SK-N-SH (cell line): ENCODE measurements around the gene AP2S1. TPM values are rescaled to one million over a fixed set of nuclear protein-coding genes. Genes with fewer than 3 reads are reported as not detected.

ENCODE experiments used
- CTCF ChIA-PET: fragments of 300-600, 350-600 bp; formaldehyde crosslinking; extraction: SDS; loops from one replicate; lab custom pipeline; 2021; lab: Yijun Ruan, JAX
- POLR2A ChIA-PET: fragments of 350-600 bp; sonication (Branson Sonifier 250); formaldehyde crosslinking; extraction: SDS; loops from one replicate; lab custom pipeline; 2020; ENCODE audit warnings: antibody characterized with exemption, inconsistent platforms; lab: Yijun Ruan, JAX
- DNase-seq: peaks from one replicate; pipeline ENCODE4 v3.0.0; 2012
- H2AFZ ChIP-seq: fragments of 200-600 bp; sonication (generic); 2 replicates; pipeline ENCODE4 v1.8.1; 2016; ENCODE audit warnings: antibody characterized with exemption, mild to moderate bottlenecking, low read depth
- H3F3A ChIP-seq: fragments of 200-600 bp; sonication (generic); replicated peaks from 2 replicates; pipeline ENCODE3; 2016; ENCODE audit warnings: antibody characterized with exemption, mild to moderate bottlenecking; ENCODE audit not compliant: insufficient read depth
- H3K27ac ChIP-seq, 2 experiments: fragments of 200-500 bp in 1 of 2; fragments of 200-600 bp in 1 of 2; sonication (Bioruptor generic) in 1 of 2; sonication (generic), shearing (Covaris generic) in 1 of 2; 2 replicates each; pipeline versions ENCODE4 v1.5.1 to v1.6.1; 2014 to 2016; ENCODE audit warnings: low read depth in 2 of 2, inconsistent platforms in 1 of 2, low read length in 1 of 2, mild to moderate bottlenecking in 1 of 2, mixed read lengths in 1 of 2
- H3K27me3 ChIP-seq: fragments of 200-600 bp; sonication (generic), shearing (Covaris generic); 2 replicates; pipeline ENCODE4 v1.6.1; 2016; ENCODE audit warnings: mixed run types; ENCODE audit not compliant: insufficient read depth
- H3K36me3 ChIP-seq, 2 experiments: fragments of 200-500 bp in 1 of 2; fragments of 200-600 bp in 1 of 2; sonication (Bioruptor generic) in 1 of 2; sonication (generic) in 1 of 2; replicated peaks in 1 of 2; 2 replicates each; pipeline versions ENCODE3 to v1.5.1; 2014 to 2016; ENCODE audit warnings: low read length in 1 of 2, mild to moderate bottlenecking in 1 of 2; ENCODE audit not compliant: insufficient read depth in 2 of 2, control insufficient read depth in 1 of 2
- H3K4me1 ChIP-seq, 2 experiments: fragments of 200-500 bp in 1 of 2; fragments of 200-600 bp in 1 of 2; sonication (Bioruptor generic) in 1 of 2; sonication (generic), shearing (Covaris generic) in 1 of 2; 2 replicates each; pipeline versions ENCODE4 v1.5.1 to v1.6.1; 2014 to 2016; ENCODE audit warnings: low read depth in 1 of 2, low read length in 1 of 2, mixed run types in 1 of 2; ENCODE audit not compliant: insufficient read depth in 2 of 2, control insufficient read depth in 1 of 2
- H3K4me2 ChIP-seq: fragments of 200-600 bp; sonication (generic), shearing (Covaris generic); 2 replicates; pipeline ENCODE4 v1.6.1; 2017; ENCODE audit warnings: mixed run types
- H3K4me3 ChIP-seq, 2 experiments: fragments of 200-500 bp in 1 of 2; fragments of 200-600 bp in 1 of 2; sonication (Bioruptor generic) in 1 of 2; sonication (generic), shearing (Covaris generic) in 1 of 2; 2 replicates each; pipeline versions ENCODE4 v1.5.1 to v1.8.1; 2014 to 2016; ENCODE audit warnings: low read depth in 2 of 2, inconsistent platforms in 1 of 2, low read length in 1 of 2, mild to moderate bottlenecking in 1 of 2, mixed read lengths in 1 of 2, moderate library complexity in 1 of 2
- H3K79me2 ChIP-seq: fragments of 200-600 bp; sonication (generic); 2 replicates; pipeline ENCODE4 v1.8.1; 2017; ENCODE audit warnings: mild to moderate bottlenecking; ENCODE audit not compliant: insufficient read depth
- H3K9ac ChIP-seq: fragments of 200-600 bp; sonication (generic); 2 replicates; pipeline ENCODE4 v1.6.1; 2017; ENCODE audit warnings: mixed run types
- H3K9me2 ChIP-seq: fragments of 200-600 bp; sonication (generic); 2 replicates; pipeline ENCODE4 v1.6.1; 2017; ENCODE audit warnings: mixed run types
- H3K9me3 ChIP-seq: fragments of 200-600 bp; sonication (generic); 2 replicates; pipeline ENCODE4 v1.6.1; 2017; ENCODE audit warnings: mixed run types, mild to moderate bottlenecking, moderate library complexity
- H4K20me1 ChIP-seq: fragments of 200-600 bp; sonication (generic); 2 replicates; pipeline ENCODE4 v1.6.1; 2017; ENCODE audit warnings: mild to moderate bottlenecking, mixed run types; ENCODE audit not compliant: insufficient read depth
- CHD2 ChIP-seq: fragments of 150-350 bp; IDR thresholded peaks from 2 replicates; pipeline ENCODE4 v1.6.1; 2018; ENCODE audit warnings: low read length; ENCODE audit not compliant: partially characterized antibody
- CTCF ChIP-seq: fragments of 200-600 bp; sonication (generic); IDR thresholded peaks from 2 replicates; pipeline ENCODE4 v1.6.1; 2017; ENCODE audit warnings: antibody characterized with exemption, mild to moderate bottlenecking, moderate library complexity
- EP300 ChIP-seq, 2 experiments: IDR thresholded peaks; 2 replicates each; pipeline versions ENCODE4 v1.4.0 to v1.6.1; 2012; ENCODE audit warnings: borderline replicate concordance in 1 of 2, low read depth in 1 of 2, low read length in 1 of 2
- FOXM1 ChIP-seq: IDR thresholded peaks from 2 replicates; pipeline ENCODE4 v1.4.0; 2012; ENCODE audit warnings: low read depth, mild to moderate bottlenecking
- GATA2 ChIP-seq: sonication (generic); formaldehyde crosslinking; IDR thresholded peaks from 2 replicates; pipeline ENCODE4 v1.5.0; 2020; ENCODE audit warnings: mild to moderate bottlenecking, missing genetic modification reagents
- IRF3 ChIP-seq: fragments of 150-350 bp; IDR thresholded peaks from 2 replicates; pipeline ENCODE4 v1.6.1; 2016; ENCODE audit warnings: mild to moderate bottlenecking, low read depth, low read length
- MAX ChIP-seq: IDR thresholded peaks from 2 replicates; pipeline ENCODE4 v1.4.0; 2012; ENCODE audit warnings: low read depth
- MEF2A ChIP-seq: IDR thresholded peaks from 2 replicates; pipeline ENCODE4 v1.4.0; 2012; ENCODE audit warnings: low read depth, borderline replicate concordance
- MXI1 ChIP-seq: IDR thresholded peaks from 2 replicates; pipeline ENCODE4 v1.6.1; 2012; ENCODE audit warnings: mild to moderate bottlenecking, low read depth, low read length, improper control_type of control experiment
- NRF1 ChIP-seq: IDR thresholded peaks from 2 replicates; pipeline ENCODE4 v1.6.1; 2012; ENCODE audit warnings: low read depth, mild to moderate bottlenecking, low read length
- RAD21 ChIP-seq: IDR thresholded peaks from 2 replicates; pipeline ENCODE4 v1.6.1; 2012; ENCODE audit warnings: mild to moderate bottlenecking, low read length
- RFX5 ChIP-seq: IDR thresholded peaks from 2 replicates; pipeline ENCODE4 v1.6.1; 2012; ENCODE audit warnings: mild to moderate bottlenecking, improper control_type of control experiment, low read length
- SIN3A ChIP-seq: IDR thresholded peaks from 2 replicates; pipeline ENCODE4 v1.6.1; 2012; ENCODE audit warnings: low read depth, mild to moderate bottlenecking, low read length, moderate library complexity, borderline replicate concordance
- SMC3 ChIP-seq: IDR thresholded peaks from 2 replicates; pipeline ENCODE4 v1.6.1; 2012; ENCODE audit warnings: low read depth, low read length, improper control_type of control experiment
- TCF12 ChIP-seq: IDR thresholded peaks from 2 replicates; pipeline ENCODE4 v1.4.0; 2012
- TEAD4 ChIP-seq: IDR thresholded peaks from 2 replicates; pipeline ENCODE4 v1.4.0; 2012; ENCODE audit warnings: mild to moderate bottlenecking, borderline replicate concordance; ENCODE audit not compliant: insufficient read depth
- USF1 ChIP-seq: IDR thresholded peaks from 2 replicates; pipeline ENCODE4 v1.4.0; 2012; ENCODE audit warnings: low read depth, borderline replicate concordance
- ZBTB33 ChIP-seq: IDR thresholded peaks from 2 replicates; pipeline ENCODE4 v1.4.0; 2012; ENCODE audit warnings: low read depth, borderline replicate concordance
- WGBS: methylation state at CpG from one replicate; pipeline ENCODE4 v1.1.6; 2017; ENCODE audit warnings: low lambda C conversion rate; 5-methylcytosine and 5-hydroxymethylcytosine counted together
- polyA plus RNA-seq, 3 experiments: library from polyadenylated mRNA; depleted of rRNA; stranded (reverse); fragments of >200 nt; gene quantifications; 2 replicates each; pipeline ENCODE4 v1.2.3, GENCODE V29; 2012

The AP2S1 gene
- polyA plus RNA-seq, 1 of the 3 experiments (the other 2 are of a cell fraction) = 565 TPM

GRCh38 chr19:46850228-46851203 lies at the start of gene AP2S1 (continued):
- TF ChIP-seq MEF2A (no peak), IRF3 (no peak), USF1 (no peak), CHD2 (peak; percentile 98), SMC3 (no peak), MXI1 (peak; percentile 65; the same call in 1 of the 2 replicates)

GRCh38 chr19:46900341-46900740 lies 49.7 kb upstream of the AP2S1 start:
- Histone ChIP-seq H3K9ac (no peak overlapping the region), H3K9me3 (no peaks in the 10 kb centered on the region), H3K27ac (no peak overlapping the region), H3K4me3 (no peak overlapping the region), H4K20me1 (peaks cover 91% of the 10 kb centered on the region), H3K27me3 (no peaks in the 10 kb centered on the region), H3K9me2 (no peaks in the 10 kb centered on the region), H3K79me2 (peaks cover 97% of the 10 kb centered on the region), H3K4me2 (no peak overlapping the region), H3F3A (peaks cover 47% of the 10 kb centered on the region), H2AFZ (no peak overlapping the region), H3K4me1 (peaks cover 36 to 52% of the 10 kb centered on the region in 2 experiments), H3K36me3 (no peaks in the 10 kb centered on the region)
- DNase-seq = no peak
- TF ChIP-seq MAX (no peak), TCF12 (no peak), SIN3A (no peak), EP300 (IDR thresholded peaks at IDR 0.05; ENCODE audit: borderline replicate concordance in 1 of 2, low read depth in 1 of 2, low read length in 1 of 2) (no peak), ZBTB33 (no peak), RFX5 (no peak), TEAD4 (no peak), USF1 (no peak), RAD21 (no peak), CTCF (no peak), GATA2 (CRISPR knock-in tag) (no peak), FOXM1 (no peak), NRF1 (no peak), IRF3 (no peak)
- POLR2A ChIA-PET = no interaction called here
- WGBS = 93% methylated on average over 5 of the region's 5 CpGs
- CTCF ChIA-PET = interaction anchor here (0.6 to 2.2 kb wide), 3 partner anchors 14 to 113 kb away, joined by 3 to 8 read pairs (median 4); no protein-coding TSS in a partner anchor
